GM19438 (cell line): ENCODE results near the gene TTR.

Experiments used
- ATAC-seq: cut with Tn5 transposase; IDR thresholded peaks from one replicate; pipeline ENCODE4 v1.9.1; 2021; ENCODE audit warnings: low read depth; ENCODE audit not compliant: unreplicated experiment

TTR gene

DNA sequence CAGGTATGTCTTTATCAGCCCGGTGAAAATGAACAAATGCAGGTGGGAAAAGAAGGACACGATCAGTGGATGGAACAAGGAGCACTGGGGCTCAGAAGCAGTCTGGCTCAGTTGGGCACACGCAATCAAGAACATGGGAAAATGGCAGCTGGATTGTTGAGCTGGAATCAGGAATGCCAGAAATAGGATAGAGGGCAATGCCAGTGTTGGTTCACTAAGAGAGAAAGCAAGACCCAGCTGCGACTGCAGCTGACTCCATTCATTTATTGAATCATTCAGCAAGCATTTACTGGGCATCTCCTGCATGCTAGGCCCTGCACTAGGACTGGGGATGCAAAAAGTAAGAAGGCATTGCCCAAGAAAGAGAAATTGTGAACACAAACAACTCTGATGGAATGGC, 13.6 kb upstream of the TTR start:
- no peak for ATAC-seq

DNA sequence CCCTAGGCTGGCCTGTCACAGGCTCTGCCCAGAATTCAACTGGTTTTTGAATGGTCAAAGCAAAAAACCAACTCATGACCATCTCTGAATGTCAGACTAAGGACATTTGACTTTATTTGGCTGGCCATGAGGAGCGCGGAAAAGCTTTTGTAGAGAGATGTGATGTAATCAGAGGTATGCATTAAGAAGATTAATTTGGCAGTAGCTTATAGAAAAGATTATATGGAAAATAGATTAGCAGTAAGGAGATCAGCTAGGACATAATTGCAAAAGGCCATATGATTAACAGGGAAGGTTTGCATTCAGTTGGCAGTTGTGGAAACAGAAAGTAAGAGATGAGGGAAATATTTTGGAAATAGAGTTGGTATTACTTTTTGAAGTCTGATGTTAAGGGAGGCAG, 12.3 kb upstream of the TTR start:
- ATAC-seq: no peak

DNA sequence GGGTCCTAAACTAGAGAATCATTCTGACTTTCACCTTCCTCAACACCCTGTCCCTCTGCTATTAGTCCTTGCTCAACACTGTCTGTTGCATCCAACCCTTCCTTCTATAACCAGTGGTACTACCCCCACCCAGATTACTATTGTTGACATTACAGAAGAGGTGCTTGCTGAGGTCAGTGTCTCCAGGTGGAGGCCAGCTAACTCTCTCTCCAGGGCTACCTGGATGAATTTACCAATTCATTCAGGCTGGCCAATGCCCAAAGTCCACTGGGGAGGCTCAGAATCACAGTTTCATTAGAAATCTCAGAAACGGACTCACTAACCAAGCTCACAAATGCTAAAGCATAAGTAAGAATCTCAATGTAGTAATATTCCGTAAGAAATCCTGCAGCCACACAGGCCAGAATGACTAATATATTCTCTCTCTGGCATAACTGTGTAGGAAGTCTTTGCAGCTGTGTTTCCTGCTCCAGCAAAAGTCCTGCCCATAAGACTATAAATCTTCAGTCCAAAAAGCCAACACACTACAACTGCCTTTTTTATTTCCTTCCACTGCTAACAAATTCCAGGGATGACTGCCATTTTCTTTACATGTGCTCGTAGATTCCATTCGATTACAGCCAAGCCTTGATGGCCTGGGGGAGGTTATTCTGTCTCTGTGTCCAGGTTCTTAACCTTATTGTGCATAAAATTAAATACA, 10.0 kb upstream of the TTR start:
- ATAC-seq: no peak

DNA sequence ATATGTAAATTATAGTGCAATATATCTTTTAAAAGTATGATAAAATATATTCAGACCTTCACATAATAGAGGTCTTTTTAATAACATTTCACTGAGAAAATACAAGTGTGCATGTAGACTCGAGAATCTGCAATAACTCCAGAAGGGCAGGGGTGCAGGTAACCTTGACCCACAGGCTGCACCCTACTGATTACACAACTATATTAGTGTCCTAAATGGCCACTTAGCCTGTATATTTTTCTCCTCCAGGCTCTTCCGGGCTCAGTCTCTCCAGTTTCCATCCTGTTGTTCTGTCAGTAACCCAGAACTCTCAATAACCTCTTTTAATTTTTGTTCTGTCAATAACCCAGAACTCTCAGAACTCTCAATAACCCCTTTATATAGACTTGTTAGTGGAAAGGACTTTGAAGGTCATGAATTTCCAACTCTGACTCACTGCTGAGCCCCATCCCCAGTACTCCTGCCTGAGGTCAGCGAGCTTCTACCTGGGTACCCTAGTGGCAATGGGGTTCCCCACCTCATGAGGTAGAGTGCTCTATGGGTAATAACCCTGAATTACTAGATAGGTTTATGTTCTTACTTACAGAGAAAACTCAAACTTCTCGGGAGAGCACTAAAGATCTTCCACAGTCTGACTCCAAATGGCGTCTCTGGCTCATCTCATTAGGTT, 8.4 kb upstream of the TTR start:
- ATAC-seq: no peak

DNA sequence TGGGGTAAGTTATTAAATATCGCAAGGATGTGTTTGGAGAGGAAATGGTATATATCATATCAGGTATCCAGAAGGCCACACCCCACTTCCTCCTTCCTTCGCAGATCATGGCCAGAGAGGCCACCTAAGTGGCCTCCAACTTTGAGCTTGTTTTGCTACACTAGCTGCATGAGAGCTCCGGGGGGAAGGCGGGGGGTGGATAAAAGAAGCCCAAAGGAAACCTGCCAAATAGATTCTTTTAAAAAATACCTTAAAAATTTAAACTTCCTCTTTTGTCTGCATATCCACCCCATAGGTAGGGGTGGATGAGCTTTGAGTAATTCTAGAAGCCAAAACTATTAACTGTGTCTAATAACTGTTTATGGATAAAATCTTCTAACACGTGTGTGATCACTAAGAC, 5.7 kb upstream of the TTR start:
- ATAC-seq: no peak

DNA sequence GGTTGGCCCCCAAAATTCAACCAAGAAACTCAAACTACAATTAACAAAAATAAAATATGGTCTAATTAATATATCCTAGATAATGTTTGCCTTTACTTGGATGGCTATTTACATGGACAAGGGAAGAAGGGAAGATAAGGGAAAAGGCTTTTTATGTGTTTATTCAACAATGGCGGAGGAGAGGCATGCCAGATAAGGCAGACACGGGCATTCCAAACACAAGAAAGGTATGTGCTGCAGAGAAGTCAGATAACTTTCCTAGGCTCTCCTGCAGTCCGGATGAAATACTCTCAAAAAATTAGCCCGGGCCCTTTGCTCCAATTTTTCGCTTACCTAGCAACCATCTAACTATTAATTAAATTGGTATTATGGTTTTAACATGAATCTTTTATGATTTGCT, 5.1 kb upstream of the TTR start:
- ATAC-seq: no peak

DNA sequence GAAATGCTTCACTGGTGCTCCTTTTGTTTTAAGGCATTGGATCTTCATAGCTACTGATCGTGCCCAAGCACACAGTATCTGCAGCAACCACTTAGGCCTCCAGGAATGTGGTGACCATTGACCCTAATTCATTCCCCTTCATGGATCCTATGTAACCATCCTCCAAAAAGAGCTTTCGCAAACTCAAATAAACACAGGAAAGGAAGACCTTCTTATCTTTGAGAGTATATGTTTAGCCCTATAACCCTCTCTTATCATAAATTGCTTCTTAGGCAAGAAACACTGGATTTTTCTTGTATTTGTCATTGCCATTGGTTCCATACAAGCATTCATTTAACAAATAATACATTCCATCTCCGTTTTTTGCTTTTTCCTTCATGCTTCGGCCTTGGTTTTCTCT, 4.1 kb upstream of the TTR start:
- no peak for ATAC-seq

DNA sequence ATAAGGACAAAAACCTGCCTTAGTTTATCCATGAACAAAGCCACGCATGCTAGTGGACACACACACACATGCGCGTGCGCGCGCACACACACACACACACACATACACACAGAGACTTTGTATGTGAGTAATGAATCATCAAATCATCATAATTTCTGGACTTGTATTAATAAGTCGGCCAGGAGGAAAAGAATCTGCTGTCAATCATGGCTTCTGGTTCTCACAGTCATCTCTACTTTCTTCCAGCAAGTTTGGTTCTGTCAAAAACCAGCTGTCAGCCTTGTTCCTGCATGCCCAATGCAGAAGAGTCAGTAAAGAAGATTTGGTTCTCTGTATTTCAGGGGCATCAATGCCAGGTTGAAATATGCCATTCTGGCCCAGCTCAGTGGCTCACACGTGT, 1.1 kb upstream of the TTR start:
- ATAC-seq: no peak

DNA sequence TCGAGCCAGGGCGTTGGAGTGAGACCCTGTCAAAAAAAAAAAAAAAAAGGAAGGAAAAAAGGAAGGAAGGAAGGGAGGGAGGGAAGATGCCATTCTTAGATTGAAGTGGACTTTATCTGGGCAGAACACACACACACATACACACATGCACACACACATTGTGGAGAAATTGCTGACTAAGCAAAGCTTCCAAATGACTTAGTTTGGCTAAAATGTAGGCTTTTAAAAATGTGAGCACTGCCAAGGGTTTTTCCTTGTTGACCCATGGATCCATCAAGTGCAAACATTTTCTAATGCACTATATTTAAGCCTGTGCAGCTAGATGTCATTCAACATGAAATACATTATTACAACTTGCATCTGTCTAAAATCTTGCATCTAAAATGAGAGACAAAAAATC, 564 bp upstream of the TTR start:
- ATAC-seq: no peak

DNA sequence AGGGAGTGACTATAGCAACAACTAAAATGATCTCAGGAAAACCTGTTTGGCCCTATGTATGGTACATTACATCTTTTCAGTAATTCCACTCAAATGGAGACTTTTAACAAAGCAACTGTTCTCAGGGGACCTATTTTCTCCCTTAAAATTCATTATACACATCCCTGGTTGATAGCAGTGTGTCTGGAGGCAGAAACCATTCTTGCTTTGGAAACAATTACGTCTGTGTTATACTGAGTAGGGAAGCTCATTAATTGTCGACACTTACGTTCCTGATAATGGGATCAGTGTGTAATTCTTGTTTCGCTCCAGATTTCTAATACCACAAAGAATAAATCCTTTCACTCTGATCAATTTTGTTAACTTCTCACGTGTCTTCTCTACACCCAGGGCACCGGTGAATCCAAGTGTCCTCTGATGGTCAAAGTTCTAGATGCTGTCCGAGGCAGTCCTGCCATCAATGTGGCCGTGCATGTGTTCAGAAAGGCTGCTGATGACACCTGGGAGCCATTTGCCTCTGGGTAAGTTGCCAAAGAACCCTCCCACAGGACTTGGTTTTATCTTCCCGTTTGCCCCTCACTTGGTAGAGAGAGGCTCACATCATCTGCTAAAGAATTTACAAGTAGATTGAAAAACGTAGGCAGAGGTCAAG, 955 bp downstream of the TTR start:
- no peak for ATAC-seq

DNA sequence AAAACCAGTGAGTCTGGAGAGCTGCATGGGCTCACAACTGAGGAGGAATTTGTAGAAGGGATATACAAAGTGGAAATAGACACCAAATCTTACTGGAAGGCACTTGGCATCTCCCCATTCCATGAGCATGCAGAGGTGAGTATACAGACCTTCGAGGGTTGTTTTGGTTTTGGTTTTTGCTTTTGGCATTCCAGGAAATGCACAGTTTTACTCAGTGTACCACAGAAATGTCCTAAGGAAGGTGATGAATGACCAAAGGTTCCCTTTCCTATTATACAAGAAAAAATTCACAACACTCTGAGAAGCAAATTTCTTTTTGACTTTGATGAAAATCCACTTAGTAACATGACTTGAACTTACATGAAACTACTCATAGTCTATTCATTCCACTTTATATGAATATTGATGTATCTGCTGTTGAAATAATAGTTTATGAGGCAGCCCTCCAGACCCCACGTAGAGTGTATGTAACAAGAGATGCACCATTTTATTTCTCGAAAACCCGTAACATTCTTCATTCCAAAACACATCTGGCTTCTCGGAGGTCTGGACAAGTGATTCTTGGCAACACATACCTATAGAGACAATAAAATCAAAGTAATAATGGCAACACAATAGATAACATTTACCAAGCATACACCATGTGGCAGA, 3.6 kb downstream of the TTR start:
- no peak for ATAC-seq

DNA sequence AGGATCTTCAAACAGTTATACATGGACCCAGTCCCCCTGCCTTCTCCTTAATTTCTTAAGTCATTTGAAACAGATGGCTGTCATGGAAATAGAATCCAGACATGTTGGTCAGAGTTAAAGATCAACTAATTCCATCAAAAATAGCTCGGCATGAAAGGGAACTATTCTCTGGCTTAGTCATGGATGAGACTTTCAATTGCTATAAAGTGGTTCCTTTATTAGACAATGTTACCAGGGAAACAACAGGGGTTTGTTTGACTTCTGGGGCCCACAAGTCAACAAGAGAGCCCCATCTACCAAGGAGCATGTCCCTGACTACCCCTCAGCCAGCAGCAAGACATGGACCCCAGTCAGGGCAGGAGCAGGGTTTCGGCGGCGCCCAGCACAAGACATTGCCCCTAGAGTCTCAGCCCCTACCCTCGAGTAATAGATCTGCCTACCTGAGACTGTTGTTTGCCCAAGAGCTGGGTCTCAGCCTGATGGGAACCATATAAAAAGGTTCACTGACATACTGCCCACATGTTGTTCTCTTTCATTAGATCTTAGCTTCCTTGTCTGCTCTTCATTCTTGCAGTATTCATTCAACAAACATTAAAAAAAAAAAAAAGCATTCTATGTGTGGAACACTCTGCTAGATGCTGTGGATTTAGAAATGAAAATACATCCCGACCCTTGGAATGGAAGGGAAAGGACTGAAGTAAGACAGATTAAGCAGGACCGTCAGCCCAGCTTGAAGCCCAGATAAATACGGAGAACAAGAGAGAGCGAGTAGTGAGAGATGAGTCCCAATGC, 4.6 kb downstream of the TTR start:
- ATAC-seq: no peak

DNA sequence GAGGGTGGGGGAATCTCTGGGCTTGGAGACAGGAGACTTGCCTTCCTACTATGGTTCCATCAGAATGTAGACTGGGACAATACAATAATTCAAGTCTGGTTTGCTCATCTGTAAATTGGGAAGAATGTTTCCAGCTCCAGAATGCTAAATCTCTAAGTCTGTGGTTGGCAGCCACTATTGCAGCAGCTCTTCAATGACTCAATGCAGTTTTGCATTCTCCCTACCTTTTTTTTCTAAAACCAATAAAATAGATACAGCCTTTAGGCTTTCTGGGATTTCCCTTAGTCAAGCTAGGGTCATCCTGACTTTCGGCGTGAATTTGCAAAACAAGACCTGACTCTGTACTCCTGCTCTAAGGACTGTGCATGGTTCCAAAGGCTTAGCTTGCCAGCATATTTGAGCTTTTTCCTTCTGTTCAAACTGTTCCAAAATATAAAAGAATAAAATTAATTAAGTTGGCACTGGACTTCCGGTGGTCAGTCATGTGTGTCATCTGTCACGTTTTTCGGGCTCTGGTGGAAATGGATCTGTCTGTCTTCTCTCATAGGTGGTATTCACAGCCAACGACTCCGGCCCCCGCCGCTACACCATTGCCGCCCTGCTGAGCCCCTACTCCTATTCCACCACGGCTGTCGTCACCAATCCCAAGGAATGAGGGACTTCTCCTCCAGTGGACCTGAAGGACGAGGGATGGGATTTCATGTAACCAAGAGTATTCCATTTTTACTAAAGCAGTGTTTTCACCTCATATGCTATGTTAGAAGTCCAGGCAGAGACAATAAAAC, 6.5 kb downstream of the TTR start:
- ATAC-seq: no peak

DNA sequence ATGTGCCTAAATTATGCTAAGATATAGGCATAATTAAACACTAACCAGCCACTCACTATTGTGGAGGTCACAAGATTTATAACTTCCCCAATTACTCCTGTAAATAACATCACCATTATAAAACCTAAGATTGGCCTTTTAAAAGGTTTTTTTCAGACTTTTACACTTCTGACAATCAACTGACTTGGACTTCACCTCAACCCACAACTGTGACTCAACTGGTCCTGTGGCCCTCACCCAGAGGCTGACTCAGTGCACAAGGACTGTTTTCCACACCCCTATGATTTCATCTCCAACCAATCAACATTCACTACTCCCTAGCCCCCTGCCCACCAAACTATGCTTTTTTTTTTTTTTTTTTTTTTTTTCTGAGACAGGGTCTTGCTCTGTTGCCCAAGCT, 11.6 kb downstream of the TTR start:
- no peak for ATAC-seq

DNA sequence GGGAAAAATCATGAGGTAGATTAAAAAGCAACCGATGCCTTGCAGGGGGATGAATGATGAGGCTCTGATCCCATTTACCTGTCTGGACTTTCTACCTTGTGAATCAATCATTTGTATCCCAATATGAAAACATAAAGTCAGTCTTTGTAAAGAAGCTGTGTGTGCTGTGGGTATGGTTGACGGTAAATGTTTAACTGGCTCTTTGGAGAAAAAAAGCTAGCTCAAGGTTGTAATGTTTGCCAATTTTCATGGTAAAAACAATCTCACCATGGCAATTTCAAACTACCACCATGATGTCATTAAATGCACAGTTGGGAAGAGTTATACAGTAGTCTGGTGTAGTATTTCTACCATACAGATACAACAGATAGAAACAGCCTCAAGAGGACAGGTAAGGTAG, 14.6 kb downstream of the TTR start:
- ATAC-seq: no peak

DNA sequence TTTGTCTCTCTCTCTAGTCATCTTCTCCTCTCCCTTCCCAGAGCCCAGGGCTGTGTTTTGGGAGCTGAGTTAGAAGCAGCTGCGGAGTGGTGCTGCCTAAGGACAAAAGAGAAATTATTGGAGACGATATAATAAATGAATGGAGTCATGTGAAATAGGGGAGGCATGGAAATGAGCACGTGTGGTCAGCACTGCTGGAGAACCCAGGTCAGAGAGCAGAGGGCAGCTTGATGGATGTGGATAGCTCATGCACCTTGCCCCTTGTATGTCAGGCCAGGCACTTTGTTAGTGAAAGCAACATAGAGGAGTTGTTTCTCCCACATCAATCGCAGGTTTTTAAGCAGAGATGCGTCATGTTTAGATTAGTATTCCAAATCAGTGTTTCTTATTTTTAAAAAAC, 15.7 kb downstream of the TTR start:
- no peak for ATAC-seq

DNA sequence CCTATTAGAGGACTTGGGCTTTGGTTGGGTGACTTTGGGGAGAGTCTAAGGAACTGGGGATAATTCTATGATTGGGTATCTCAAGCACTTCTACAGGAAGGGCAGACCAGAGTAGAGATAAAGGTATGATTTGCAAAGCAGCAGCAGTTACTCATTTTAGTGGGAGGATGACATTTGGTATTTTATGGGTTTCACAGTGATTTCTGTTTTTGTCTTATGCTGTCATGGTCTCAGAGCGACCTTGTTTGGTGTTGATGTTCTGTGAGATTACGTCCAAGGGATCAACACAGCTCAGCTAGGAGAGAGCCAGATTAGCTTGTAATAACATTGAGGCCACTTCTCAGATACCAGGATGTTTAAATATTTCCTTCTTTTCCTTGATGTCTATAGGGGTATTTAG, 18.2 kb downstream of the TTR start:
- no peak for ATAC-seq

DNA sequence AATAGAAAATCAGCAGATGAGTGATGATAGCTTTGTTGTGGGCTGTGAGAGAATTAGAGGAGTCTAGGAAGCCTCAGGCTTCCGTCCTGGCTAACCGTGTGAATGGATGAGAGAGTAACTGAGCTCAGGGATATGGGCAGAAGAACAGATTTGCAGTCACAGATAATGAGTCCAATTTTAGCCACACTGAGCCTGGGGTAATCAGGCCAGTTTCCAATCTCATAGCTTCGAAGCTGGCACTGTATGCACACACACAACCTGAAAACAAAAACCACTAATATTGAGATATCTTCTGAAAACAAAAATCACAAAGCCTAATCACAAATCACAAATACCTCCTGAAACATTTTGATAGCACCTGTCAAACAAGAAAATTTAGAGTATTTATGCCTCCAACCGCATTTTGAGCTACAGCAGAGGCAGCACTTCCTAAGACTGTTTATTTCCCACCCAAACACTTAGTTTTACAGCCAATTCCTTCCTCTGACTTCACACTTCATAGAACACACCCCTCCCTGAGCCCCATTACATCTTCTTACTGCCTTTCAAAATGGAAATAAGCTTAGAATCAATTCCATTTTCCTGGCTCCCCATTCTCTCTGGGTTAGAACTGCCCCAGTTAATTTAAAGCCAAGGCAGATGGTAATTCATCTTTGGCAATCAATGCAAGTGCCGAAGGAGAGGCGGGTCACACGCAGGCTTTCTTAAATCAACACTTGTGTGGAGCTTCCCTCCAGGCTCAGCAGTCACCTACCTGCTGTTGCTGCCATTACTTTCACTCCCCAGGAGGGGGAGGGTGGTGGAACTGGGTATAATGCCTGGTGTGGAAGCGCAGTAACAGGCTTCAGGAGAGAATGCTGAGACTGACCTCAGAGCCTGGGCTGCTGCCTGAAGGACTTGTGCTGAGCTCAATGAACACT, 18.9 kb downstream of the TTR start:
- no peak for ATAC-seq

DNA sequence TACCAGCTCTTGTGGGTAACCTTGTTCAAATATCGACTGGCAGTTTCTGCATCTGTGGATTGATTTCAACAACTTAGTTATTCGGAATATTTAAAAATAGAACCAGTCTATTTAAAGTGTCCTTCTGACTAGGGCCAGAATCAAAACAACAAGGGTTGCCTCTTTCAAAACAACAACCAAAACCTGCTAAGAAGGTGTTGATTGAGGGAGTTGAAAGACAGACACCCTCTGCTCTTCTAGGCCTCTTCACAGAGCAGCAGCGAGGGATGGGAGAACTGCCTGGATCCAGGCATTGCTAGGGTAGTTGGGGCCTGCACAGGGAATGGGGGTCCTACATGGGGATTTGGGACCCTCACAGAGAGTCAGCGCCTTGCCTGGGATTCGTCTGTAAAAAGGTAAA, 19.8 kb downstream of the TTR start:
- ATAC-seq: no peak
